HG02610 (cell line): ENCODE results near the gene DDX39A.
"Not testable (repeated sequence)": the region's sequence is repeated elsewhere in the genome, so short reads cannot be mapped to it uniquely, and the experiment has no call there.

Experiments used
- ATAC-seq: cut with Tn5 transposase; IDR thresholded peaks from one replicate; pipeline ENCODE4 v1.9.1; 2021; ENCODE audit warnings: mild to moderate bottlenecking, moderate library complexity; ENCODE audit not compliant: unreplicated experiment

Gene DDX39A

GRCh38 chr19:14367016-14367415 lies 52.1 kb downstream of the DDX39A start:
- no peak for ATAC-seq

- ATAC-seq = peak; percentile 33
Observed at GRCh38 chr19:14366529-14366928, 52.6 kb downstream of the DDX39A start.

GRCh38 chr19:14364098-14364443 lies 55.1 kb downstream of the DDX39A start:
- not testable (repeated sequence) for ATAC-seq

GRCh38 chr19:14363183-14364097 lies 55.7 kb downstream of the DDX39A start:
- no peak for ATAC-seq

- ATAC-seq = no peak
Observed at GRCh38 chr19:14361824-14362223, 57.3 kb downstream of the DDX39A start.
